C4-2B (cell line): ENCODE data around the gene REEP3.

ENCODE experiments used
- CTCF ChIP-seq: fragments of 450-650 bp; conservative IDR thresholded peaks from 2 replicates; pipeline ENCODE4 v1.5.1; 2017; ENCODE audit warnings: mild to moderate bottlenecking
- ZFX ChIP-seq: fragments of 450-650 bp; IDR thresholded peaks from 2 replicates; pipeline ENCODE4 v1.6.1; 2017

GRCh38 chr10:63558132-63558784 lies 37.1 kb downstream of the REEP3 start:
- TF ChIP-seq CTCF = no peak
- no peak for TF ChIP-seq ZFX
